Rectal smooth muscle tissue (tissue), 1 donor: Measurements from ENCODE around the gene NRP1.

Experiments used
- H3K27ac ChIP-seq: one replicate; pipeline ENCODE4 v1.7.0; 2013; ENCODE audit warnings: low read depth, low read length, inconsistent platforms
- H3K27me3 ChIP-seq: one replicate; pipeline ENCODE4 v1.7.0; 2013; ENCODE audit warnings: low read length; ENCODE audit not compliant: control insufficient read depth, insufficient read depth
- H3K36me3 ChIP-seq: one replicate; pipeline ENCODE4 v1.7.0; 2013; ENCODE audit warnings: low read length; ENCODE audit not compliant: control insufficient read depth, insufficient read depth
- H3K4me1 ChIP-seq: one replicate; pipeline ENCODE4 v1.7.0; 2013; ENCODE audit warnings: low read length; ENCODE audit not compliant: control insufficient read depth, insufficient read depth
- H3K4me3 ChIP-seq: one replicate; pipeline ENCODE4 v1.7.0; 2013; ENCODE audit warnings: low read length
- H3K9ac ChIP-seq: one replicate; pipeline ENCODE4 v1.7.0; 2013; ENCODE audit warnings: low read length

NRP1 gene

GRCh38 chr10:33295851-33296250 lies 38.6 kb downstream of the NRP1 start:
- Histone ChIP-seq H3K27ac (no peak overlapping the region), H3K27me3 (no peaks in the 10 kb centered on the region), H3K4me3 (no peak overlapping the region), H3K9ac (no peak overlapping the region), H3K4me1 (peaks cover 15% of the 10 kb centered on the region), H3K36me3 (no peaks in the 10 kb centered on the region)

- Histone ChIP-seq H3K4me1 (peaks cover 14% of the 10 kb centered on the region), H3K9ac (no peak overlapping the region), H3K27ac (no peak overlapping the region), H3K27me3 (no peaks in the 10 kb centered on the region), H3K4me3 (no peak overlapping the region), H3K36me3 (no peaks in the 10 kb centered on the region)
Measured at GRCh38 chr10:33293531-33294170, 40.8 kb downstream of the NRP1 start.

- Histone ChIP-seq H3K9ac (no peak overlapping the region), H3K4me1 (peaks cover 14% of the 10 kb centered on the region), H3K27ac (no peak overlapping the region), H3K27me3 (no peaks in the 10 kb centered on the region), H3K36me3 (no peaks in the 10 kb centered on the region), H3K4me3 (no peak overlapping the region)
Measured at GRCh38 chr10:33293076-33293475, 41.4 kb downstream of the NRP1 start.

- H3K9ac ChIP-seq, result no peak overlapping the region
- H3K27ac ChIP-seq, result peak overlapping the region; percentile 6
Measured at GRCh38 chr10:33291053-33291592, 43.3 kb downstream of the NRP1 start.

GRCh38 chr10:33290321-33291052 lies 44.0 kb downstream of the NRP1 start:
- Histone ChIP-seq H3K27me3 (no peaks in the 10 kb centered on the region), H3K4me1 (peaks cover 23% of the 10 kb centered on the region), H3K27ac (peak overlapping the region; percentile 6), H3K4me3 (no peak overlapping the region), H3K36me3 (no peaks in the 10 kb centered on the region), H3K9ac (no peak overlapping the region)

More at GRCh38 chr10:33291053-33291592, 43.3 kb downstream of the NRP1 start:
- Histone ChIP-seq H3K36me3 (no peaks in the 10 kb centered on the region), H3K4me3 (no peak overlapping the region), H3K4me1 (peaks cover 20% of the 10 kb centered on the region), H3K27me3 (no peaks in the 10 kb centered on the region)

GRCh38 chr10:33289776-33290175 lies 44.7 kb downstream of the NRP1 start:
- H3K4me1 ChIP-seq, result peaks cover 29% of the 10 kb centered on the region
- H3K4me3 ChIP-seq, result no peak overlapping the region
- no peak overlapping the region for H3K9ac ChIP-seq
- no peak overlapping the region for H3K27ac ChIP-seq
- no peaks in the 10 kb centered on the region for H3K36me3 ChIP-seq
- H3K27me3 ChIP-seq, result no peaks in the 10 kb centered on the region

- Histone ChIP-seq H3K4me3 (no peak overlapping the region), H3K36me3 (no peaks in the 10 kb centered on the region), H3K27ac (no peak overlapping the region), H3K27me3 (no peaks in the 10 kb centered on the region), H3K4me1 (peaks cover 30% of the 10 kb centered on the region), H3K9ac (no peak overlapping the region)
Measured at GRCh38 chr10:33288127-33288526, 46.3 kb downstream of the NRP1 start.

- no peak overlapping the region for H3K9ac ChIP-seq
- H3K36me3 ChIP-seq, result no peaks in the 10 kb centered on the region
- peaks cover 24% of the 10 kb centered on the region for H3K4me1 ChIP-seq
- H3K27me3 ChIP-seq, result no peaks in the 10 kb centered on the region
- H3K27ac ChIP-seq, result no peak overlapping the region
- H3K4me3 ChIP-seq, result no peak overlapping the region
Measured at GRCh38 chr10:33287112-33287511, 47.4 kb downstream of the NRP1 start.

- Histone ChIP-seq H3K4me1 (peaks cover 22% of the 10 kb centered on the region), H3K27me3 (no peaks in the 10 kb centered on the region), H3K4me3 (no peak overlapping the region), H3K9ac (no peak overlapping the region), H3K27ac (peak overlapping the region; percentile 22), H3K36me3 (no peaks in the 10 kb centered on the region)
Measured at GRCh38 chr10:33286157-33286934, 48.1 kb downstream of the NRP1 start.

GRCh38 chr10:33284945-33285344 lies 49.5 kb downstream of the NRP1 start:
- peaks cover 22% of the 10 kb centered on the region for H3K4me1 ChIP-seq
- no peaks in the 10 kb centered on the region for H3K36me3 ChIP-seq
- H3K9ac ChIP-seq, result no peak overlapping the region
- no peak overlapping the region for H3K27ac ChIP-seq
- H3K4me3 ChIP-seq, result no peak overlapping the region
- H3K27me3 ChIP-seq, result no peaks in the 10 kb centered on the region

- Histone ChIP-seq H3K36me3 (no peaks in the 10 kb centered on the region), H3K4me3 (no peak overlapping the region), H3K9ac (no peak overlapping the region), H3K27ac (no peak overlapping the region), H3K4me1 (peaks cover 9% of the 10 kb centered on the region), H3K27me3 (no peaks in the 10 kb centered on the region)
Measured at GRCh38 chr10:33279811-33280602, 54.5 kb downstream of the NRP1 start.

GRCh38 chr10:33279276-33279675 lies 55.2 kb downstream of the NRP1 start:
- Histone ChIP-seq H3K36me3 (no peaks in the 10 kb centered on the region), H3K27ac (no peak overlapping the region), H3K27me3 (no peaks in the 10 kb centered on the region), H3K9ac (no peak overlapping the region), H3K4me1 (peaks cover 3% of the 10 kb centered on the region), H3K4me3 (no peak overlapping the region)
